HG02840 (cell line): ENCODE results near the gene CYP27C1.
"Not testable (repeated sequence)": the region's sequence is repeated elsewhere in the genome, so short reads cannot be mapped to it uniquely, and the experiment has no call there.

Source experiments
- ATAC-seq: cut with Tn5 transposase; IDR thresholded peaks from one replicate; pipeline ENCODE4 v1.9.1; 2021; ENCODE audit warnings: mild to moderate bottlenecking, moderate library complexity, moderate number of reproducible peaks; ENCODE audit not compliant: unreplicated experiment, low FRiP score

CYP27C1 gene, protein sequence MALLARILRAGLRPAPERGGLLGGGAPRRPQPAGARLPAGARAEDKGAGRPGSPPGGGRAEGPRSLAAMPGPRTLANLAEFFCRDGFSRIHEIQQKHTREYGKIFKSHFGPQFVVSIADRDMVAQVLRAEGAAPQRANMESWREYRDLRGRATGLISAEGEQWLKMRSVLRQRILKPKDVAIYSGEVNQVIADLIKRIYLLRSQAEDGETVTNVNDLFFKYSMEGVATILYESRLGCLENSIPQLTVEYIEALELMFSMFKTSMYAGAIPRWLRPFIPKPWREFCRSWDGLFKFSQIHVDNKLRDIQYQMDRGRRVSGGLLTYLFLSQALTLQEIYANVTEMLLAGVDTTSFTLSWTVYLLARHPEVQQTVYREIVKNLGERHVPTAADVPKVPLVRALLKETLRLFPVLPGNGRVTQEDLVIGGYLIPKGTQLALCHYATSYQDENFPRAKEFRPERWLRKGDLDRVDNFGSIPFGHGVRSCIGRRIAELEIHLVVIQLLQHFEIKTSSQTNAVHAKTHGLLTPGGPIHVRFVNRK

DNA sequence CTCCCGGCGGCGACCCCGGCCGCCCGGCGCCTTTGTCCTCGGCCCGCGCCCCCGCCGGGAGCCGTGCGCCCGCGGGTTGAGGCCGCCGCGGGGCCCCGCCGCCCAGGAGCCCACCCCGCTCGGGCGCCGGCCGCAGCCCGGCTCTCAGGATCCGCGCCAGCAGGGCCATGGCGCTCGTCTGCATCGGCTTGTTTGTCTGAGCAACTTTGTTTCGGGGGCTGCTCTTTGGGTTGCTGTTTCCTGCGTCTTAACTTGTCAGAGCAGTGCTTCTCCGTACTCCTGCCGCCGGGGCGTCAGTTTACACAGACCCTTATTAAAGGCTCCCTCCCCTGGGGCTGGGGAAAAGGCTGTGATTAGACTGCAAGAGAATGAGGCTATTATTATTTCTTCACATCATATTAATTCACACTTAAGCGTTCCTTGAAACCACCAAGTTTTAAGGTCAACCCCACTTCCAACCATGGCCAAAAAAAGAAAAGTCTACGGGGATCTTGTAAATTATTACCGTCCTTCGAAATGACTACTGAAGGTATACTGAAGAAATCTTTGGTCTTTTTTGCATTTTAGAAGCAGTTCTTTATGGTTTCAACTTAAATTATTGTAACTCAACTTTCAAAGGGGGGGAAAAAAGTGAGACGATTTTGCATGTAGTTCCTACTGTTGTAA is at the start of gene CYP27C1:
TSS of gene CYP27C1 (minus strand) at position 198 of the 666 bp plus-strand sequence. CDS start at position 169, 29 bp downstream.
- ATAC-seq = no peak

DNA sequence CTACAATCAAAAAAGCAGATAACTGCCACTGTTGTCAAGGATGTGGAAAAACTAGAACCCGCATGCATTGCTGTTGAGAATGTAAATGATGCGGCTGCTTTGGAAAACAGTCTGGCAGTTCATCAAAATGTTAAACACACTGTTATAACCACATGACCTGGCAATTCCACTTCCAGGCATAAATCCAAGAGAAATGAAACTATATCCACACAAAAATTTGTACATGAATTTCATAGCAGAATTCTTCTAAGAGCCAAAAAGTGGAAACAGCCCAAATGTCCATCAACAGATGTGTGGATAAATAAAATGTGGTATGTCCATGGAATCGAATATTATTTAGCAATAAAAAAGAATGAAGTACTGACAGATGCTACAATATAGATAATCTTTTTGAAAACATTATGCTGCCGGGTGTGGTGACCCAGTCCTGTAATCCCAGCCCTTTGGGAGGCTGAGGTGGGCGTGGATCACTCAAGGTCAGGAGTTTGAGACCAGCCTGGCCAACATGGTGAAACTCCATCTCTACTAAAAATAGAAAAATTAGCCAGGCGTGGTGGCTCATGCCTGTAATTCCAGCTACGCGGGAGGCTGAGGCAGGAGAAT is 41.8 kb upstream of the CYP27C1 start:
- no peak for ATAC-seq

DNA sequence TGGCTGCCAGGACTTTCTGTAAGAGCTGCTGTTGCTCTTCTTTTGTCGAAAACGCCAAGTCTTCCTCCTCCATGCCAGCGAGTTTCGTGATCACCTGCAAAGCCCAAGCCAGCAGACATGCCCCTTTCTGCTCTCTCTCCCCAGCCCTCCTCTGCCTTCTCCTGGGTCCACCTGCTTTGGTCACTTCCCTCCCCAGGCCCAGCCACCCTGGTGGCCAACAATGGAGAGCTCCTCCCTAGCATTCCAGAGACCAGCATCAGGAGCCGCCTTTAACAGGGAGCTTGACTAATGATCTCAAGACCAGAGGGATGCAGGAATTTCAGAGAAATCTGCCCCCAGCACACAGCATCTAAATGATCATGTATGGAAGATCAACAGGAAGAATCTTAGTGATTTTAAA is 39.3 kb upstream of the CYP27C1 start:
- ATAC-seq = no peak

DNA sequence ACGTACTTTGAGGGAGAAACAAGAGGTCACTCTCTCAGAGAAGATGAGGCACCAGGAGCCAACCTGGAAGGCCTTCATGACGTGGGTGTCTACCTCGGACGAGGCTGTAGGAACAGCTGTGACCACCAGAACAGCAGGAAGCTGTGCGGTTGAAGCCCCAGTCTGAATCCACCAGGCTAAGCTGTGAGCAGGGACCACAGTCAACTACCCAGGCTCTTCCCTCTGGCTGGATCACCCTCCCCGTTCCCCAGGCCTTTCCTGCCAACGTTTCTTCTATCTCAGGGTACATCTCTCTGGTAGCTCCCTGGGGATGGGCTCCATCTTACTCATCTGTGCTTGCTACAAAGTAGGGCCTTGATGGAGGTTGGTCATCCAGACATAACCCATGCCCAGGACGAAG is 36.8 kb upstream of the CYP27C1 start:
- no peak for ATAC-seq

DNA sequence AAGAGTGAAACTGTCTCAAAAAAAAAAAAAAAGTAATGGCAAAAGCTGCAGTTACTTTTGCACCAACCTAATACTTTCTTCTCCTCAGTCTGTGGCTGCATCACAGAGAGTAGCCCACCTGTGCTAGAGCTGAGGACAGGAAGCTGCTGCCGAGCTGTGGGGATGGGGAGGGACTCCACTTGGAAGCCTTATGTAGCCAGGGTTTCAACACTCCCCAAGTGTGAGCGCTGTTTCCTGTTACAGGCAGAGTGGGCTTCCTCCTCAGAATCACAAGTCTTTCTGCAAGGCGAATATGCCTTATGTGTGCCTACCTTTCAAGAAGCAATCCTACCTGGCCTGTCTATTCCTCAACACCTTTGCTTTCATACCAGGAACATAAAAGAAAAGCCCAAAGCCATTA is 36.3 kb upstream of the CYP27C1 start:
- no peak for ATAC-seq

DNA sequence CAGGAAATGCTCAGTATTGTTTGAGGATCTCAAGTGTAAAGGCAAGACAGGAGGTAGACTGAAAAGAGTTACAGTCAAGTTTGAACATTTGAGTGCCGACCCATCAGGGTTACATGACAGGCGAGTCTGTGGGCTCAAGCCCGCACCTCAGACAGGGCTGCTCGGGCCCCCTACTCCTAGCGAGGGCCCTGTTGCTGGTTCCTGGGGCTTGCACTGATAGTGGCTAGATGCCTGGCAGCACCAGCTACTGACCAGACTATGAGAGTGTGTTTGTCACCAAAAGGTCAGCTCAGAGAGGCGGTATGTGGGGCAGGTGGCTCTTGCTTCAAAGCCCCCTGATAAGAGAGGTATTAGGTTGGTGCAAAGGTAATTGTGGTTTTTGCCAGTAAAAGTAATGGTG is 35.6 kb upstream of the CYP27C1 start:
- ATAC-seq = no peak

DNA sequence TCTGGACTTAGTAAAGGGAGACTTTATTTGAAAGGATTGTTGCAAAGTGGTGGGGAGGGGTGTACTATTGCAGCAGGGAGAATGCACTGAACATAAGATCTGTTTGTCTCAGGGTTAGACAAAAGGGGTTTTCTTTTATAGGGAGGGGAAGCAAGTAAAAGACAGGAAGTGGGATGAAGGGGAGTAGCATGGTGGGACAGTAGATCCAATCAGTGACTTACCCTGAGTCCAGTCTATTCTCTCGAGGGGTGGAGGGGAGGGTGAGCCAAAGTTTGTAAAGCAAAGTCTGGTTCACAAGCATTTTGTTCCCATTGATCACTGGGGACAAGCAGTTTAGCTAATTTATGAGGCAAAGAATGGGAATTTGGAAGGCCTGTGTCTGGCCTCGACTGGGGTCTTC is 35.0 kb upstream of the CYP27C1 start:
- ATAC-seq = no peak

DNA sequence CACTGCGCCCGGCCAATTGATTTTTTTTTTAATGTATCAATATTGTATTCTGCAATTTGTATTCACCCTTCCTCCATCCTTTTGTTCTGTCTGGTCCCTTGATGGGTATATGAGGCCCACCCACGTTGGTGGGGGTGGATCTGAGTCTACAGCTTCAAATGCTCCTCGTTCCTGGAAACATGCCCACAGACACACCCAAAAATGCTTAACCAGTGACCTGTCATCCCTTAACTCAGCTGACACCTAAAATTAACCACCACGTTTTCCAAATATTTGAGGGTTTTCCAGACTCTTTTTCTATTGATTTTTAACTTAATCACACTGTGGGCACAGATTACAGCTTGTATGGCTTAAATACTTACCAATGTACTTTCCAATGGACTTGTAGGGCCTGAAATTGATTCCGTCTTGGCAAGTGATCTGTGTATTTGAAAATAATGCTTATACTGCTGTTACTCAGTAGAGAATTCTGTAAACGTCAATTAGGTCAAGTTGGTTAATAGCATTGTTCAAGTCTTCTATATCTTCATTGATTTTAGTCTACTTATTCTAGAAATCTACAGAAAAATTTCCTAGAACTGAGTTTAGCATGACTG is 34.4 kb upstream of the CYP27C1 start:
- no peak for ATAC-seq

DNA sequence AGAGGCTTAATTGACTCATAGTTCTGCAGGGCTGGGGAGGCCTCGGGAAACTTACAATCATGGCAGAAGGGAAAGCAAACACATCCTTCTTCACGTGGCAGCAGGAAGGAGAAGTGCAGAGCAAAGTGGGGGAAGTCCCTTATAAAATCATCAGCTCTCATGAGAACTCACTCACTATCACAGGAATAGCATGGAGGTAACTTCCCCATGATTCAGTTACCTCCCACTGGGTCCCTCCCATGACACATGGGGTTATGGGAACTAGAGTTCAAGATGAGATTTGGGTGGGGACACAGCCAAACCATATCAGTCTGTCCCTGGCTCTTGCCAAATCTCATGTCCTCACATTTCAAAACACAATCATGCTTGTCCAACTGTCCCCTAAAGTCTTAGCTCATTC is 21.1 kb upstream of the CYP27C1 start:
- not testable (repeated sequence) for ATAC-seq

DNA sequence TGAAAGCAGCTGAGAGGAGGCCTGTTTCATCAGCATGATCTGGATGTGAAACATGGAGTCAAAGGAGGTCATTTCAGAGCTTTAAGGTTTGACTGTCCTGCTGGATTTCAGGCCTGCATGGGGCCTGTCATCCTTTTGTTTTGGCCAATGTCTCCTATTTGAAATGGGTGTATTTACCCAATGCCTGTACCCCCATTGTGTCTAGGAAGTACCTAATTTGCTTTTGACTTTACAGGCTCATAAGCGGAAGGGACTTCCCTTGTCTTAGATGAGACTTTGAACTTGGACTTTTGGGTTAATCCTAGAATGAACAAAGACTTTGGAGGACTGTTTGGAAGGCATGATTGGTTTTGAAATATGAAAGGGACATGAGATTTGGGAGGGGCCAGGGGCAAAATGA is 19.3 kb upstream of the CYP27C1 start:
- no peak for ATAC-seq

DNA sequence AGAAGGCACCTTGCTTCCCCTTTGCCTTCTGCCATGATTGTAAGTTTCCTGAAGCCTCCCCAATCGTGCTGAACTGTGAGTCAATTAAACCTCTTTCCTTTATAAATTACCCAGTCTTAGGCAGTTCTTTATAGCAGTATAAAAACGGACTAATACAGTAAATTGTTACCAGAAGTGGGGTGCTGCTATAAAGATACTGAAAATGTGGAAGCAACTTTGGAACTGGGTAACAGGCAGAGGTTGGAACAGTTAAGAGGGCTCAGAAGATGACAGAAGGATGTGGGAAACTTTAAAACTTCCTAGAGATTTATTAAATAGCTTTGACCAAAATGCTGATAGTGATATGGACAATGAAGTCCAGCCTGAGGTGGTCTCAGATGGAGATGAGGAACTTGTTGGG is 17.7 kb upstream of the CYP27C1 start:
- not testable (repeated sequence) for ATAC-seq

DNA sequence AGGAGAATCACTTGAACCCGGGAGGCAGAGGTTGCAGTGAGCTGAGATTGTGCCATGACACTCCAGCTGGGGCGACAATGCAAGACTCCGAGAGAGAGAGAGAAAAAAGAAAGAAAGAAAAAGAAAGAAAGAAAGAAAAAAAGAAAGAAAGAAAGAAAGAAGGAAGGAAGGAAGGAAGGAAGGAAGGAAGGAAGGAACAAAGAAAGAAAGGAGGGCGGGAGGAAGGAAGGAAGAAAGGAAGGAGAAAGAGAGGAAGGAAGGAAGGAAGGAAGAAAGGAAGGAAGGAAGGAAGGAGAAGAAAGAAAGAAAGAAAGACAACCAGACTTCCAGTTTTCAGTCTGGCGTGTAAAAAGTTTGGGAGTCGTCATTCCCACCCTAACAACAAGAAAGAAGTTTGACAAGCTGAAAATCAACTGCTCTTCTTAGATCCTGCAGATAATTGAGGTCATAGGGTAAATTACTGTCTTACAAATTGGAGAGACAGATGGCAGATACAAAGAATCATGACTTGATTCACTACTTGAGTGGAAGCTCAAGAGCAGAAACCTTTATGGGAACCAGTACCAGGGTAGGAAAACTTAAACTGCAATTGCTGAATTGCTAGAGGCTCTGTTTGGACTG is 15.1 kb upstream of the CYP27C1 start:
- ATAC-seq = no peak

DNA sequence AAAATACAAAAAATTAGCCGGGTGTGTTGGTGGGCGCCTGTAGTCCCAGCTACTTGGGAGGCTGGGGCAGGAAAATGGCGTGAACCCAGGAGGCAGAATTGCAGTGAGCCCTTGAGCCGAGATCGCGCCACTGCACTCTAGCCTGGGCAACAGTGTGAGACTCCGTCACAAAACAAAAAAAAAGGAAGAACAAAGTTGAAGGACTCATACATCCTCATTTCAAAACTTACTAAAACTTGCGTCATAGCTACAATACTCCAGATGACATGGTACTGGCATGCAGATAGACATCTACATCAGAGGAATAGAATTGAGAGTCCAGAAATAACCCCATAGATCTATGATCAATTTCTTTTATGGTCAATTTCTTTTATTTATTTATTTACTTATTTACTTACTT is 13.6 kb upstream of the CYP27C1 start:
- ATAC-seq = no peak

DNA sequence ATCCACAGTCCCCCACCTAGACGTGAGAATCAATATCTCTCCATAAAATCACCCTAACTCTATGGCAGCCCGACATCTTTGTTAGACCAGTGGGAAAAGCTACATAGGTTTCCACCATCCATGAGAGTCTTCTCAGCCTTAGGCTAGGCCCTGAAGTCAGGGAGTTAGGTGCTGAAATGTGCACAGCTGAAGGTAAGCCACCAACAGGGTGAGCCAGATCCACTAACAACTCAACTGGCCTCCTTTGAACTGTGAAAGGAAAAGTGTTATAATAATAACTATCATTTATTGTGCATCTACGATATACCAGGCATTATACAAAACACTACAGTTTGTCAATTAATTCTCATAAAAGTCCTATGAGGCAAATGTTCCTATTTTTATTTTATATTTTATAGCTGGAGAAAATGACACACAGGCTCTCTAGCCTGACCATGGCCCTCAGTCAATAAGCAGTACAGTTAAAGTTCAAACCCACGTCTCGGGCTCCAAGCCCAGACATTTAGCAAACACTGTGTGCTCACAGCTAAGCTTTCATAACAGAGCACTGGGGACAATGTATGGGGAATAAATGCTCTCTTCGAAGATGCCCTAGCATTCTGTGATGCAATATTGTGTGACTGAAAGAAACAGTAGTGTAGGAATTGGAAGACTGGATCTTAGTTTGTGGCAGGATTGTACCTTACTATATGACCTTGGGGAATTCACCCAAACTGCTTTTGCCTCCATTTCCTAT is 11.2 kb upstream of the CYP27C1 start:
- ATAC-seq = no peak

DNA sequence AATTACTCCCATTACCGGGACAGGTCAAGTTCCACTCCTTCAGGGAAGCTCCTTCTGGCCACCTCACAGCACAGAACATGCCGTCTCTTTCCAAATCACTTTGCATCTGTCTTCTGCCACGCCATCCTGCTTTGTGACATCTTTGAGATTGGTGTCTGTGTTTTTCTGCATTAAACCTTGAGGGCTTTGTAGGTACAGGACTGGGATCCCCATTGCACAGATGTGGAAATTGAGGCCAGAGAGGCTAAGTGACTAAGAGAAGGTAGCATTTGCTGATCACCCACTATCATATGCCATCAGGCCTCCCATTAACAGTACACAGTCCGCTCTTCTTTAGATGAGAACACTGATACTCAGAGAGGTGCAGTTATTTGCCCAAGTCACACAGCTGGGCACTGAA is 9.5 kb upstream of the CYP27C1 start:
- no peak for ATAC-seq

DNA sequence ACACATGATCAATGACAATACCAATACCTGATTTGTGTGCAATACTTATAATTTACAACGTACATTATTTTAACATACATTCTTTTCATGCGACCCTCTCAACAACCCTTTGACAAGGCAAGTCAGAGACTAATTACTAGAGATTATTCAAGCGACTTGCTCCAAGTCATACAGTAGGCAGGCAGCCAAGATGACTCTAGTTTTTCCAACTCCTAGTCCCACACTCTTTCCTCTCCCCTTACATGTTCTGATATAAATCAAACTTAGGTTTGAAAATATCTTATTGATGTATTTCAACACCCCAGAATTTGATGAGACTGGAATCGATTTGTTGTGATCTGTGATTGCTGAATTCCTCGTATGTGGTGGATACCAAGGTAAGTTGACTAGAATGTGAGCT is 8.0 kb upstream of the CYP27C1 start:
- ATAC-seq = no peak

DNA sequence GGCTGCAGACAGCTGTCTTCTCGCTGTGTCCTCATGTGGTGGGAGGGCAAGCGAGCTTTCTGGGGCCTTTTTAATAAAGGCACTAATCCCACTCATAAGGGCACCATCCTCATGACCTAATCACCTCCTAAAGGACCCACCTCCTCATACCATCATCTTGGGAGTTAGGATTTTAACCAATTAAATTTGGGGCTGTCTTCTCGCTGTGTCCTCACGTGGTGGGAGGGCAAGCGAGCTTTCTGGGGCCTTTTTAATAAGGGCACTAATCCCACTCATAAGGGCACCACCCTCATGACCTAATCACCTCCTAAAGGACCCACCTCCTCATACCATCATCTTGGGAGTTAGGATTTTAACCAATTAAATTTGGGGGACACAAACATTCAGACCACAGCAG is 7.2 kb upstream of the CYP27C1 start:
- not testable (repeated sequence) for ATAC-seq

DNA sequence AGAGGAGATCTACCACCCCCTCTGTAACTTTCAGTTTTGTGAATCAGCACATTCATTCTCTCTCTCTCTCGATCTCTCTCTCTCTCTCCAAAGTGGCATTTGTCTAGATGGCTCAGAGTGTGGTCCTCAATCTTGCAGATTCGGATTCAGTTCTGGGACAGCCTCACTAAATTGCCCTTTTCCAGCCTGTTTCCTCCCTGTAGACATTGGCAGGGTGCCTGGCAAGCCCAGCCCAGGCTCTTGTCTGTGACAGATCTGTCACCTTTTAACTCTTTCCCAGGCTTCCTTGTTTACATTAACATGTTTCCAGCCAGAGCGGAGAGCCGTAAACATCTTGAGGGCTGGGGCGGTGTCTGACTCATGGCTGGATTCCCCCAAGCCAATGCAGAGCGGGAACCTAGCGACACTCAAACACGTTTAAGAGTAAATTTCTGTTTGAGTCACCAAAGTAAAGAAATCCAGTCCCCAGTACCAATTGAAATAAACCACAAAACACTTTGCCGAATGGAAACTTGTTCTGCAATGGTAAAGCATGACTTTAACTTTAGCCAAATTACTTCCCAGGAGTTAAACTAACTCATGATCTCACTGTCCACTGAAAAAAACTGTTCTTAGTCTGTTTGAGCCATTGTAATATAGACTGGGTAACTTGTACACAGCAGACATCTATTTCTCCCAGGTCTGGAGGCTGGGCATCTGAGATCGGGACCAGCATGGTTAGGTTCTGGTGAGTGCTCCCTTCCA is 6.6 kb upstream of the CYP27C1 start:
- peak; percentile 86 for ATAC-seq

DNA sequence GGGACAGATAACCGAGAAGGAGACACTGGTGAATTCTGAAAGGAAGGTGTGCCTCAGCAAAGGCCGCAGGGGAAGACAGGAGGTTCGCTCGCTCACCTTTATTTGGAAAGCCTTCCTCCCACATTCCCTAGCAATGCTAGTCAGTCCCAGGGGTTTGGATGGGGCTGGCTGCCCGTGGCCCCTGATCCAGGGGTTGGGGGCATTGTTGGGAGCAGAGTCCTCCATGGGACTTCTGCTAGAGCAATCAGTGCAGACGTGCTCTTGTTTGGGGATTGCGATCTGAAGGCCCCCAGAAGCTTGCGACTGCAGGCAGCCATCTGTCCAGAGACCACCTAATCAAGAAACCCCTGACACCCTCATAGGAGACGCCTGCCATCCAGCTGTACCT is 6.0 kb upstream of the CYP27C1 start:
- no peak for ATAC-seq
